ENCODE results near the gene RASAL2.
"Not testable (repeated sequence)": the region's sequence is repeated elsewhere in the genome, so short reads cannot be mapped to it uniquely, and the experiment has no call there.

DNA sequence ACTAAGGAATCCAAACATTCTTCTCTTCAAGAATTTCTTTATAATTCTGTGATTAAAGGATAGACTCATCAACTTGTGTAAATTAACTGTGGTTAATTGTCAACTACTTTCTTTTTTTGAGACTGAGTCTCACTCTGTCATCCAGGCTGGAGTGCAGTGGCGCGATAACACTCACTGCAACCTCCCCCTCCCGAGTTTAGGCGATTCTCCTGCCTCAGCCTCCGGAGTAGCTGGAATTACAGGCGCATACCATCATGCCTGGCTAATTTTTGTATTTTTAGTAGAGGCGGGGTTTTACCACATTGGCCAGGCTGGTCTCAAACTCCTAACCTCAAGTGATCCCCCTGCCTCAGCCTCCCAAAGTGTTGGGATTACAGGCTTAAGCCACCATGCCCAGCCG, 296.4 kb downstream of the RASAL2 start:
- TF ChIP-seq, protein P1, sequence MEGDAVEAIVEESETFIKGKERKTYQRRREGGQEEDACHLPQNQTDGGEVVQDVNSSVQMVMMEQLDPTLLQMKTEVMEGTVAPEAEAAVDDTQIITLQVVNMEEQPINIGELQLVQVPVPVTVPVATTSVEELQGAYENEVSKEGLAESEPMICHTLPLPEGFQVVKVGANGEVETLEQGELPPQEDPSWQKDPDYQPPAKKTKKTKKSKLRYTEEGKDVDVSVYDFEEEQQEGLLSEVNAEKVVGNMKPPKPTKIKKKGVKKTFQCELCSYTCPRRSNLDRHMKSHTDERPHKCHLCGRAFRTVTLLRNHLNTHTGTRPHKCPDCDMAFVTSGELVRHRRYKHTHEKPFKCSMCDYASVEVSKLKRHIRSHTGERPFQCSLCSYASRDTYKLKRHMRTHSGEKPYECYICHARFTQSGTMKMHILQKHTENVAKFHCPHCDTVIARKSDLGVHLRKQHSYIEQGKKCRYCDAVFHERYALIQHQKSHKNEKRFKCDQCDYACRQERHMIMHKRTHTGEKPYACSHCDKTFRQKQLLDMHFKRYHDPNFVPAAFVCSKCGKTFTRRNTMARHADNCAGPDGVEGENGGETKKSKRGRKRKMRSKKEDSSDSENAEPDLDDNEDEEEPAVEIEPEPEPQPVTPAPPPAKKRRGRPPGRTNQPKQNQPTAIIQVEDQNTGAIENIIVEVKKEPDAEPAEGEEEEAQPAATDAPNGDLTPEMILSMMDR (IDR thresholded peaks at IDR 0.05): not testable (repeated sequence)
- TF ChIP-seq POLR2AphosphoS5, POLR2A, EP300 (IDR thresholded peaks at IDR 0.05): not testable (repeated sequence)

Data from suprapubic skin (tissue), 4 donors.